A549 treated with CORT108297 at 1 μM for 4 hours (cell line): ENCODE data around the gene PHF13. TPM values are rescaled to one million over a fixed set of nuclear protein-coding genes. Genes with fewer than 3 reads are reported as not detected.

Experiments used
- total RNA-seq: library from RNA; stranded (reverse); fragments of 200-300 nt; extraction: Qiagen RNA extraction; gene quantifications from 5 replicates; pipeline ENCODE4 v1.2.3, GENCODE V29; 2022

Gene PHF13
- 8.0 to 10.4 TPM (median 9.8 TPM) in 5 replicates for total RNA-seq

DNA sequence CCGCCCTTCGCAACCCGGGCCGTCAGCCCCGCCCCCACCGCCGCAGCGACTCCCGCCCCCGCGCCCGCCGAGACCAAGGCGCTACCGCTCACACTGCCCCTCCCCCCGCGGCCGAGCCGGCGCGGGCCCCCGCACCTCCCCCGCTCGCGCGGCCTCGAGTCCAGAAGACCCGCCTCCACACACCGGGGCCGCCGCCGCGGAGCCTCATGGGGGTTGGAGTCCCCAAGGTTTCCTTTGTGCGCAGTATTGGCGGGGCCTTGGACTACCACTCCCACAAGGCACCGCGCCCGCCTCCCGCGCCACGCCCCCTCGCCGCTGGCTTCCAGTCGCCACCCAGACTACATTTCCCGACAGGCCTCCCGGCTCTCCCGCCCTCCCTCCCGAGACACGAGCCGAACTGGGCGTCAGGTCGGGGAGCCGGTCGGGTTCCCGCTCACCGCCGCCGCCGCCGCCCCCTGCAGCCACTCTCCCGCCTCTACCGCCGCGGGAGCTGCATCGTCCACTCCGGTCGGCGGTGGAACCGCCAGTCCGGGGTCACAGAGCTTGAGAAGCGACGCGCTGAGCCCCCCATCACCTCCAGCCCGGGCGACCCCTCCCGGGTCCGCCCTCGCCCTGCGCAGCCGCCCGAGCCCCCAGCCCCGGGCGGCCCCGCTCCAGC is at the start of gene PHF13:
TSS of gene PHF13 (plus strand) at position 371 of the 658 bp plus-strand sequence. CDS start 336 bp downstream, outside the sequence.

DNA sequence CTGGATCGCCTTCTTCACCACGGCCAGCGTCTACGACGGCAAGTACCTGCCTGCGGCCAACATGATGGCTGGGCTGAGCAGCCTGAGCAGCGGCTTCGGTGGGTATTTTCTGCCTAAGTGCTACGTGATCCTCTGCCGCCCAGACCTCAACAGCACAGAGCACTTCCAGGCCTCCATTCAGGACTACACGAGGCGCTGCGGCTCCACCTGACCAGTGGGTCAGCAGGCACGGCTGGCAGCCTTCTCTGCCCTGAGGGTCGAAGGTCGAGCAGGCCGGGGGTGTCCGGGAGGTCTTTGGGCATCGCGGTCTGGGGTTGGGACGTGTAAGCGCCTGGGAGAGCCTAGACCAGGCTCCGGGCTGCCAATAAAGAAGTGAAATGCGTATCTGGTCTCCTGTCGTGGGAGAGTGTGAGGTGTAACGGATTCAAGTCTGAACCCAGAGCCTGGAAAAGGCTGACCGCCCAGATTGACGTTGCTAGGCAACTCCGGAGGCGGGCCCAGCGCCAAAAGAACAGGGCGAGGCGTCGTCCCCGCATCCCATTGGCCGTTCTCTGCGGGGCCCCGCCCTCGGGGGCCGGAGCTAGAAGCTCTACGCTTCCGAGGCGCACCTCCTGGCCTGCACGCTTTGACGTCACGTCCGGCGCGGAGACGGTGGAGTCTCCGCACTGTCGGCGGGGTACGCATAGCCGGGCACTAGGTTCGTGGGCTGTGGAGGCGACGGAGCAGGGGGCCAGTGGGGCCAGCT is 34.0 kb upstream of the PHF13 start, which contains the start of gene ZBTB48:
TSS of gene ZBTB48 (plus strand) at position 621 of the 745 bp plus-strand sequence. CDS start 616 bp downstream, outside the sequence.

DNA sequence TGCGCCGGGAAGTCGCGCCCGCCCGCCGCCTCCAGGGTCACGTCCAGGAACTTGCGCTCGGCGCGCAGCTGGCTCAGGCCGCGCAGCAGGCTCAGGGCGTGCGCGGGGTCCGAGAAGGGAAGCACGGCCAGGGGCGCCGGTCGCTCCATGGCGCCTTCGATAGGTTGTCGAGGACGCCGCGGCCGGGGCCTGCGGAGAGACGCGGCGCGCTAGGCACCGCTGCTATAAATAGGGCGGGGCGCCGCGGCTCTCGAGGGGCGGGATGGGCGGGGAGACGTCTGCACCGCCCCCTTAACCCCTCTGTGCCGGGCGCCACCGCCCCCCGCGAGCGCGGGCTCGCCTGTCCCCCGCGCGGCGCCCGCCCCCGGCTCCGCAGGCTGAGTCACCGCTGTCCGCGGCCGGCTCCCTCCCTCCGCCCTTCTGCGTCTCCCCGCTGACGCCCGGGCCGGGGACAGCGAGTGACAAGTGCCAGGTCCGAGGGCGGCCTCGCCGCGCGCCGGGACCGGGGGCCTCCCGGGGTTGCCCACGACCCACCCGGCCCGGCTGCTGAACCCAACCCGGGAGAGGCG is 10.8 kb upstream of the PHF13 start, which contains the start of gene KLHL21:
TSS of gene KLHL21 (minus strand) at position 201 of the 569 bp plus-strand sequence. CDS start at position 149, 52 bp downstream.

DNA sequence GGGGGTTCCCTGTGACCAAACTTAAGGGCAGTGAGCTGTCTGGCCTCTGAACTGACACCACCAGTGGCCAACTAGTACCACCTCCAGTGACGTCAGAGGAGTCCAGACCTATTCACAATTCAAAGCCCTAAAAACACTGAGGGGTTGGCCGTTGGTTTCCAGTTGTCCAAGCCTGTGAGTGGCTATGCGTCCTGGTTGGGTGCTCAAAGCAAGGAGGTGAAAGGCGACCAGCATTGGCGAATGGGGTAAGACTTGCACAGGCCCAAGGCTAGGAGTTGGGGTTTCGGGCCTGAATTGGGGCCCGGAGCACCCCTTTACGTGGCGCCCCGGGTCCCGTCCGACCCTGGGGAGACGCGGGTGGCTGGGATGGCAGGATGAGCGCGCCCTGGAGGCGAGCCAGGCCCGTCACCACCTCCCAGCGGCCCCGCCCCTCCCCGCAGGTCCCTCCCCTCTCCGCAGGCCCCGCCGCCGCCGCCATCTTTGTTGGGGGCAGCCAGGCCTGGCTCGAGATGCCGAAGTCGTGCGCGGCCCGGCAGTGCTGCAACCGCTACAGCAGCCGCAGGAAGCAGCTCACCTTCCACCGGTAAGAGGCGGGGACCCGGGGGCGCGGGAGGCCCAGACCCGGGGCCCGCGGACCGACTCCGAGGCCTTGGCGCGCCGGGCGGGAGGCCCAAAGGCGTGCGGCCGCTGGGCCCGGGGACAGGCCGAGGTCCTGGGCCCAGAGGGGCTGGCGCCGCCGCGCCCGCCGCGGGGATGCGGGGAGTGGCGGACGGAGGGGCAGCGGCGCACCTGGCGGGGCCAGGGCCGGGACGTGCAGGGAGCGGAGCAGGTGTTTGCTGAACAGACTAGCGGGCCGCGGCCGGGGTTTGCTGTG is 11.4 kb downstream of the PHF13 start, which contains the start of gene THAP3:
TSS of gene THAP3 (plus strand) at position 159 of the 874 bp plus-strand sequence. CDS start at position 510, 351 bp downstream.

Other genes starting within 250 kb of the PHF13 start
- 57.8 to 83.1 TPM (median 78.4 TPM) in 5 replicates for gene ACOT7, start 220.0 kb upstream of the PHF13 start, total RNA-seq
- 2.2 to 4.6 TPM (median 4.1 TPM) in 5 replicates for gene HES2, start 193.8 kb upstream of the PHF13 start, total RNA-seq
- gene ESPN, start 189.0 kb upstream of the PHF13 start, total RNA-seq, result 0.27 to 0.89 TPM (median 0.61 TPM) in 5 replicates
- gene TNFRSF25, start 147.6 kb upstream of the PHF13 start, total RNA-seq, result 2.4 to 3.9 TPM (median 3.5 TPM) in 5 replicates
- 2.4 to 4.5 TPM (median 3.2 TPM) in 5 replicates for gene PLEKHG5, start 122.1 kb upstream of the PHF13 start, total RNA-seq
- gene NOL9, start 59.2 kb upstream of the PHF13 start, total RNA-seq, result 3.4 to 4.8 TPM (median 3.9 TPM) in 5 replicates
- gene TAS1R1, start 58.4 kb upstream of the PHF13 start, total RNA-seq, result not detected in 5 replicates
- 8.5 to 16.2 TPM (median 14.0 TPM) in 5 replicates for gene ZBTB48, start 33.7 kb upstream of the PHF13 start, total RNA-seq
- gene KLHL21, start 10.9 kb upstream of the PHF13 start, total RNA-seq, result 17.3 to 35.2 TPM (median 27.0 TPM) in 5 replicates
- 15.0 to 18.6 TPM (median 17.9 TPM) in 5 replicates for gene THAP3, start 11.1 kb downstream of the PHF13 start, total RNA-seq
- 32.3 to 38.6 TPM (median 34.8 TPM) in 5 replicates for gene DNAJC11, start 88.1 kb downstream of the PHF13 start, total RNA-seq
- gene CAMTA1, start 171.7 kb downstream of the PHF13 start, total RNA-seq, result 61.2 to 73.5 TPM (median 64.1 TPM) in 5 replicates